ENCODE data around the gene BTG1.

BTG1 gene

GRCh38 chr12:92191061-92191460 is 45.4 kb upstream of the BTG1 start:
- Histone ChIP-seq H3K27me3 (peaks cover 4% of the 10 kb centered on the region), H3K4me1 (ENCODE audit: control insufficient read depth in 1 of 2, insufficient read depth in 1 of 2, low read depth in 1 of 2, low read length in 1 of 2) (no peaks in the 10 kb centered on the region), H3K36me3 (no peaks in the 10 kb centered on the region), H3K9me3 (no peaks in the 10 kb centered on the region), H3K4me3 (ENCODE audit: low read depth in 1 of 2, low read length in 1 of 2) (no peak overlapping the region), H3K27ac (no peak overlapping the region)
- TF ChIP-seq CTCF (IDR thresholded peaks at IDR 0.05) = no peak

GRCh38 chr12:92188517-92189188 is 43.0 kb upstream of the BTG1 start:
- no peaks in the 10 kb centered on the region for H3K36me3 ChIP-seq
- H3K9me3 ChIP-seq = no peaks in the 10 kb centered on the region

GRCh38 chr12:92186038-92186470 is 40.4 kb upstream of the BTG1 start:
- Histone ChIP-seq H3K4me1 (ENCODE audit: control insufficient read depth in 1 of 2, insufficient read depth in 1 of 2, low read depth in 1 of 2, low read length in 1 of 2) (no peaks in the 10 kb centered on the region), H3K9me3 (no peaks in the 10 kb centered on the region), H3K27me3 (no peaks in the 10 kb centered on the region), H3K27ac (no peak overlapping the region), H3K36me3 (no peaks in the 10 kb centered on the region), H3K4me3 (ENCODE audit: low read depth in 1 of 2, low read length in 1 of 2) (no peak overlapping the region)
- TF ChIP-seq CTCF (IDR thresholded peaks at IDR 0.05) = no peak

More at GRCh38 chr12:92188517-92189188, 43.0 kb upstream of the BTG1 start:
- Histone ChIP-seq H3K4me1 (ENCODE audit: control insufficient read depth in 1 of 2, insufficient read depth in 1 of 2, low read depth in 1 of 2, low read length in 1 of 2) (no peaks in the 10 kb centered on the region), H3K27me3 (peaks cover 4% of the 10 kb centered on the region), H3K4me3 (ENCODE audit: low read depth in 1 of 2, low read length in 1 of 2) (no peak overlapping the region), H3K27ac (no peak overlapping the region)
- no peak for TF ChIP-seq CTCF (IDR thresholded peaks at IDR 0.05)

- Histone ChIP-seq H3K9me3 (no peaks in the 10 kb centered on the region), H3K36me3 (no peaks in the 10 kb centered on the region), H3K27ac (no peak overlapping the region), H3K4me1 (ENCODE audit: control insufficient read depth in 1 of 2, insufficient read depth in 1 of 2, low read depth in 1 of 2, low read length in 1 of 2) (no peaks in the 10 kb centered on the region), H3K27me3 (no peaks in the 10 kb centered on the region), H3K4me3 (ENCODE audit: low read depth in 1 of 2, low read length in 1 of 2) (no peak overlapping the region)
- no peak for TF ChIP-seq CTCF (IDR thresholded peaks at IDR 0.05)
Observed at GRCh38 chr12:92185052-92185451, 39.4 kb upstream of the BTG1 start.

GRCh38 chr12:92183575-92183974 is 37.9 kb upstream of the BTG1 start:
- Histone ChIP-seq H3K4me1 (ENCODE audit: control insufficient read depth in 1 of 2, insufficient read depth in 1 of 2, low read depth in 1 of 2, low read length in 1 of 2) (no peaks in the 10 kb centered on the region), H3K9me3 (no peaks in the 10 kb centered on the region), H3K36me3 (no peaks in the 10 kb centered on the region), H3K4me3 (ENCODE audit: low read depth in 1 of 2, low read length in 1 of 2) (no peak overlapping the region), H3K27me3 (no peaks in the 10 kb centered on the region), H3K27ac (no peak overlapping the region)
- TF ChIP-seq CTCF (IDR thresholded peaks at IDR 0.05) = no peak

Measured in neutrophil (primary cell).